H9 (cell line): ENCODE results near the gene IFNL2. TPM values are rescaled to one million over a fixed set of nuclear protein-coding genes. Genes with fewer than 3 reads are reported as not detected.

ENCODE experiments used
- DNase-seq: peaks from one replicate; pipeline ENCODE4 v3.0.0-alpha.2; 2017
- H2AFZ ChIP-seq: one replicate; pipeline ENCODE4 v1.6.1; 2013; ENCODE audit warnings: mild to moderate bottlenecking, low read length, control low read depth, moderate library complexity
- H2AK5ac ChIP-seq: 2 replicates; pipeline ENCODE4 v1.6.1; 2013; ENCODE audit warnings: low read length, control low read depth, mixed read lengths; ENCODE audit not compliant: insufficient read length
- H2BK120ac ChIP-seq: one replicate; pipeline ENCODE4 v1.6.1; 2013; ENCODE audit warnings: low read depth, mild to moderate bottlenecking, low read length, control low read depth, inconsistent platforms; ENCODE audit not compliant: poor library complexity, severe bottlenecking
- H2BK12ac ChIP-seq: 2 replicates; pipeline ENCODE4 v1.6.1; 2013; ENCODE audit warnings: low read length, control low read depth, mixed read lengths, low read depth; ENCODE audit not compliant: insufficient read length
- H2BK15ac ChIP-seq: 2 replicates; pipeline ENCODE4 v1.6.1; 2013; ENCODE audit warnings: low read depth, low read length, control low read depth
- H2BK20ac ChIP-seq: one replicate; pipeline ENCODE4 v1.6.1; 2013; ENCODE audit warnings: low read depth, mild to moderate bottlenecking, low read length, control low read depth, inconsistent platforms; ENCODE audit not compliant: poor library complexity, severe bottlenecking
- H2BK5ac ChIP-seq: 2 replicates; pipeline ENCODE4 v1.6.1; 2013; ENCODE audit warnings: low read length, control low read depth, mixed read lengths; ENCODE audit not compliant: insufficient read length
- H3K14ac ChIP-seq: 2 replicates; pipeline ENCODE4 v1.6.1; 2013; ENCODE audit warnings: low read length, control low read depth; ENCODE audit not compliant: insufficient read depth
- H3K18ac ChIP-seq: 2 replicates; pipeline ENCODE4 v1.6.1; 2013; ENCODE audit warnings: low read depth, mild to moderate bottlenecking, mixed read lengths, low read length, control low read depth; ENCODE audit not compliant: insufficient read length
- H3K23ac ChIP-seq: 2 replicates; pipeline ENCODE4 v1.6.1; 2013; ENCODE audit warnings: low read length, control low read depth, mixed read lengths, low read depth; ENCODE audit not compliant: insufficient read length
- H3K23me2 ChIP-seq: 2 replicates; pipeline ENCODE4 v1.6.1; 2013; ENCODE audit warnings: low read depth, mild to moderate bottlenecking, mixed read lengths, low read length, control low read depth; ENCODE audit not compliant: insufficient read length, poor library complexity, severe bottlenecking
- H3K27ac ChIP-seq: 2 replicates; pipeline ENCODE4 v1.5.1; 2013; ENCODE audit warnings: low read length, control low read depth, mixed read lengths, low read depth; ENCODE audit not compliant: insufficient read length
- H3K27me3 ChIP-seq: 2 replicates; pipeline ENCODE4 v1.6.1; 2013; ENCODE audit warnings: low read length, control low read depth, inconsistent platforms; ENCODE audit not compliant: insufficient read depth
- H3K4ac ChIP-seq: 2 replicates; pipeline ENCODE4 v1.6.1; 2013; ENCODE audit warnings: low read depth, mild to moderate bottlenecking, control low read depth, inconsistent platforms, low read length, moderate library complexity
- H3K4me1 ChIP-seq: 2 replicates; pipeline ENCODE4 v1.6.1; 2013; ENCODE audit warnings: low read length, control low read depth, inconsistent platforms; ENCODE audit not compliant: insufficient read depth
- H3K4me2 ChIP-seq: 2 replicates; pipeline ENCODE4 v1.6.1; 2013; ENCODE audit warnings: low read length, control low read depth, mixed read lengths; ENCODE audit not compliant: insufficient read length, insufficient read depth
- H3K56ac ChIP-seq: 2 replicates; pipeline ENCODE4 v1.6.1; 2013; ENCODE audit warnings: low read depth, mild to moderate bottlenecking, mixed read lengths, low read length, control low read depth; ENCODE audit not compliant: insufficient read length
- H3K79me1 ChIP-seq: 2 replicates; pipeline ENCODE4 v1.6.1; 2013; ENCODE audit warnings: low read depth, mild to moderate bottlenecking, moderate library complexity, low read length, control low read depth, inconsistent platforms; ENCODE audit not compliant: insufficient read depth, poor library complexity, severe bottlenecking
- H3K79me2 ChIP-seq: 2 replicates; pipeline ENCODE4 v1.6.1; 2013; ENCODE audit warnings: low read length, control low read depth, inconsistent platforms; ENCODE audit not compliant: insufficient read depth
- H3K9ac ChIP-seq: 2 replicates; pipeline ENCODE4 v1.6.1; 2013; ENCODE audit warnings: low read length, control low read depth, mixed read lengths; ENCODE audit not compliant: insufficient read length; ENCODE audit errors: extremely low read depth
- H3K9me3 ChIP-seq: one replicate; pipeline ENCODE4 v1.6.1; 2013; ENCODE audit warnings: low read depth, low read length, inconsistent platforms; ENCODE audit not compliant: control insufficient read depth
- H3T11ph ChIP-seq: one replicate; pipeline ENCODE4 v1.6.1; 2013; ENCODE audit warnings: mild to moderate bottlenecking, low read length, control low read depth, inconsistent platforms
- H4K20me1 ChIP-seq: one replicate; pipeline ENCODE4 v1.6.1; 2013; ENCODE audit not compliant: control insufficient read depth, insufficient read length, insufficient read depth
- H4K5ac ChIP-seq: 2 replicates; pipeline ENCODE4 v1.6.1; 2013; ENCODE audit warnings: low read depth, mild to moderate bottlenecking, mixed read lengths, low read length, control low read depth; ENCODE audit not compliant: insufficient read length
- H4K8ac ChIP-seq: replicated peaks from 2 replicates; pipeline ENCODE4 v1.6.1; 2013; ENCODE audit warnings: low read length, control low read depth, mixed read lengths, low read depth; ENCODE audit not compliant: insufficient read length
- H4K91ac ChIP-seq: 2 replicates; pipeline ENCODE4 v1.6.1; 2013; ENCODE audit warnings: low read depth, mild to moderate bottlenecking, moderate library complexity, mixed read lengths, low read length, control low read depth; ENCODE audit not compliant: insufficient read length
- H3K27ac Mint-ChIP-seq, 3 experiments: 2 replicates in 2 of 3; 3 replicates in 1 of 3; pipeline ENCODE4 v1.8.0; 2020 to 2021; ENCODE audit warnings: mixed read lengths in 3 of 3, mild to moderate bottlenecking in 1 of 3, moderate library complexity in 1 of 3
- H3K27me3 Mint-ChIP-seq: 2 replicates; pipeline ENCODE4 v1.8.0; 2021; ENCODE audit warnings: low read depth, mild to moderate bottlenecking, moderate library complexity, mixed read lengths
- H3K36me3 Mint-ChIP-seq, 3 experiments: 2 replicates in 2 of 3; 3 replicates in 1 of 3; pipeline ENCODE4 v1.8.0; 2020 to 2021; ENCODE audit warnings: low read depth in 3 of 3, mixed read lengths in 3 of 3; ENCODE audit not compliant: insufficient read depth in 1 of 3
- H3K4me1 Mint-ChIP-seq, 2 experiments: 2 replicates each; pipeline ENCODE4 v1.8.0; 2020; ENCODE audit warnings: mixed read lengths in 2 of 2
- H3K4me3 Mint-ChIP-seq, 2 experiments: 2 replicates in 1 of 2; 3 replicates in 1 of 2; pipeline ENCODE4 v1.8.0; 2020 to 2021; ENCODE audit warnings: mild to moderate bottlenecking in 2 of 2, mixed read lengths in 2 of 2, moderate library complexity in 1 of 2
- H3K9me3 Mint-ChIP-seq, 2 experiments: 2 replicates in 1 of 2; 3 replicates in 1 of 2; pipeline ENCODE4 v1.8.0; 2020; ENCODE audit warnings: mild to moderate bottlenecking in 2 of 2, mixed read lengths in 2 of 2, moderate library complexity in 1 of 2
- CTCF ChIP-seq: fragments of 200-600 bp; sonication (generic); conservative IDR thresholded peaks from 3 replicates; pipeline ENCODE4 v1.8.0; 2021; ENCODE audit warnings: antibody characterized with exemption, mild to moderate bottlenecking
- WGBS: extraction: QIAGEN DNeasy Blood & Tissue Kit; methylation state at CpG from one replicate; pipeline ENCODE4 v1.1.7; 2013; ENCODE audit warnings: missing lambda C conversion rate, low lambda C conversion rate, mixed read lengths; ENCODE audit not compliant: insufficient read length; ENCODE audit errors: extremely low coverage; 5-methylcytosine and 5-hydroxymethylcytosine counted together
- total RNA-seq: library from RNA; stranded (reverse); gene quantifications from 2 replicates; pipeline ENCODE4 v1.2.1, GENCODE V29; 2021

Gene IFNL2
- total RNA-seq, 1 experiment from 2014 or later, result not detected

DNA sequence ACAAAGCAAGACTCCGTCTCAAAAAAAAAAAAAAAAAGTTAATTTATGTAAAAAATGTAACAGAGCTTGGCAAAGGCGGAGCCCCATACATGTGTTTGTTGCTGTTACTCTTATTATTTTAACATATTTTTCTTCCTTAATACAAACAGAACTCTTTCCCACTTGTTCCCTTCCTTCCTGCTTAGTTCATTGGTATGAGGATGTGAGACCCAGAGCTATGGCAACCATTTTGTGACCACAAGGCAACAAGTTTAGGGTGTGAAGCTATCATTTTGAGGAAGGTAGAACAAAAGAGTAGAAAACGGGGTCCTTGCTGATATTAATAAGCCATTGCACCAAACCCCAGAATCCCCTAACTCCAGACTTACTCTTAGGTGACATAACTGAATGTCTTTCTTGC is 33.4 kb downstream of the IFNL2 start:
- Histone ChIP-seq H3K4me1 (no peaks in the 10 kb centered on the region), H3K23ac (no peak overlapping the region), H3K4me2 (no peak overlapping the region), H3K9me3 (no peaks in the 10 kb centered on the region), H2BK120ac (no peak overlapping the region), H2AFZ (no peak overlapping the region), H3K79me1 (no peaks in the 10 kb centered on the region), H3K56ac (no peak overlapping the region), H3K27ac (no peak overlapping the region), H2AK5ac (no peak overlapping the region), H3K14ac (no peak overlapping the region), H4K91ac (no peak overlapping the region), H4K20me1 (no peaks in the 10 kb centered on the region), H4K8ac (no peak overlapping the region), H2BK15ac (no peak overlapping the region), H2BK5ac (no peak overlapping the region), H3K9ac (no peak overlapping the region), H3K18ac (no peak overlapping the region), H4K5ac (no peak overlapping the region), H2BK20ac (no peak overlapping the region), H3K27me3 (no peaks in the 10 kb centered on the region; the same call in 1 of the 2 replicates), H3K23me2 (no peaks in the 10 kb centered on the region), H3K79me2 (no peaks in the 10 kb centered on the region), H3T11ph (no peak overlapping the region), H2BK12ac (no peak overlapping the region), H3K4ac (no peak overlapping the region)
- no peak for DNase-seq
- no peak for TF ChIP-seq CTCF
- H3K9me3 Mint-ChIP-seq, result no peaks in the 10 kb centered on the region
- WGBS, result no CpG with 5 or more reads among the region's 3 CpGs
- peaks cover 14 to 40% of the 10 kb centered on the region in 2 experiments for H3K4me1 Mint-ChIP-seq
- peaks cover 50% of the 10 kb centered on the region for H3K27me3 Mint-ChIP-seq
- no peak overlapping the region for H3K4me3 Mint-ChIP-seq
- no peak overlapping the region for H3K27ac Mint-ChIP-seq
- H3K36me3 Mint-ChIP-seq, result no peaks in the 10 kb centered on the region
